SK-N-DZ (cell line): ENCODE results near the gene CELF4.

Experiments
- DNase-seq: peaks from one replicate; pipeline ENCODE4 v3.0.0-alpha.2; 2015; ENCODE audit warnings: low spot score

The CELF4 gene

DNA sequence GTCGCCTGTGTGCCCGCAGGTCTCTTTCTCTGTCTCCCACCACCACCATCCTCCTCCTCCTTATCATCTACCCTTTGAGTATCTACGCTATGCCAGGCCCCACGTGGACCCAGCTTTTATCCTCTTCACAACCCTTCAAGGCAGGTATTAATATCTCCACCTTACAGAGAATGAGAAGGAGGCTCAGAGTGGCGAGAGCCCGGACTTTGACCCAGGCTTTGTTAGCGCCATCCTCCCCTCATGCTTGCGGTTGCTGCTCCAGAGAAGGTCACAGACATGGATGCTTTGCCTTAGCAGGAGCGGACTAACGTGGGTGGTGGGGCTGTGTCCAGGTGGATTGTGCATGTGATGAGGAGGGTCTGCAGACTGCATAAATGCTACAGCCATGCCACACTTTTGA is 119.8 kb downstream of the CELF4 start:
- no peak for DNase-seq

DNA sequence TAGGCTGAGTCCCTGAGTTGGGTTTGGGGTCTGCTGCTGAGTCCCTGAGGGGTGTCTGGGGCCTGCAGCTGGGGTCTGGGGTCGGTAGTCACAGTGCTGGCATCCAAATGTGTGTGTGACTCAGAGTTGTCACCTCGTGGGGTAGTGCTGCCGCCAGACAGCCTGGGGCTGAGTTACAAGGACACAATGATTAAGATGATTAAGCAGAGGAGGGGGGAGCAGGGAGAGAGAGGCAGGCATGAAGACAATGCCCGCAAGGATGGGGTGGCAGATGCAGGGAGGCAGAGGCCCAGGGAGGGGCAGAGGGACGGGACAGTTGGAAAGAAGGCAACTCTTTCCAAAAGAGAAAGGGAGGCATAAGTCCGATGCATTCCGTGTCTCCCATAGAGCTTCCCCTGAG is 120.2 kb downstream of the CELF4 start:
- DNase-seq = no peak

DNA sequence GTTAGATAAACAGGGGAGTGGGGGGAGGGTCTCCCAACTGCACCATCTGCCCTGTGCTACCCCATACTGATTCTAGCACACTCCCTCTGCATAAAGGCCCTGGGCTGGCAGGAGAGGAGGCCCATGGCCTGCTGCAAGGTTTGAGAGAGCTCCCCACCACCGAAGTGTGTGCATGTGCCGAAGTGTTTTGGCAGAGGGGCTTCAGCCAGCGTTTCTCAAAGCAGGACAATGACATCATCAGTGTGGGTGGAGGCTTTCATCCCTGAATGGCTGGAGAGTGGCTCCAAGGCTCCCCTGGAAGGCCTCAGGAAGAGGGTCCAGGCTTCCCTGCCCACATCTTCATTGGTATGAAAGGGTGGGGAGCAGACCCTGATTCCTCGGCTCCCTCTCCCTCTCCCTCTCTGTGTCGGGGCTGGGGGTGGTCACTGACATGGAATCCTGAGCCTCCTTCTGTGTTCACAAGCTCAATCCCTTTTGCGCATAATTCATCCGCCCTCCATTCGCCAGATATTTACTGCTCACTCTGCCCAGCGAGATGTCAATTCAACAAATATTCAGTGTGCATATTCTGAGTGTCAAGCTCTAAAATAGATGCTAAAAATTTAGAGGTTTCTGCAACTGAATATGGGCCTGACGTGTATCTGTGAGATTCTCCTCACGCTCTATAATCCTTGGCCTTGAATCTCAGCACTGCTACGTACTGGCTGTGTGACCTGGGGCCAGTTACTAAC is 122.1 kb downstream of the CELF4 start:
- no peak for DNase-seq

DNA sequence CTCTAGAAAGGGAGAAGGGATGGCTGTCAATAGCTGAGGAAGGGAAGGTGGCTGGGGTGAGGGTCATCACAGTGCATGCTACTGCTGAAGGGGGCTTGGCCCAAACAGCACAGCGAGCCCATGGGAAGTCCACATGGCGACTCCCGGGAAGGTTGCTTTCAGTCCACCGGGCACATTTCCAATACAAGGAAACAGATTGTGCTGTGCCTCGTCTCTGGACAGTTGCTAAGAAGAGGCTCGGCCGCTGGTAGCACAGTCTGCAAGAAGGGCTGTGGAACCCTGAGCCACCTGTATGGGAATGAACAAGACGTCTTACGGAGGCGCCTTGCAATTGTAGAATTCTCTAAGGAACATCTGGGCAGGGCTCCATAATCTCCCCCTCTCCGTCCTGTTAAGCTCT is 123.1 kb downstream of the CELF4 start:
- DNase-seq = no peak

DNA sequence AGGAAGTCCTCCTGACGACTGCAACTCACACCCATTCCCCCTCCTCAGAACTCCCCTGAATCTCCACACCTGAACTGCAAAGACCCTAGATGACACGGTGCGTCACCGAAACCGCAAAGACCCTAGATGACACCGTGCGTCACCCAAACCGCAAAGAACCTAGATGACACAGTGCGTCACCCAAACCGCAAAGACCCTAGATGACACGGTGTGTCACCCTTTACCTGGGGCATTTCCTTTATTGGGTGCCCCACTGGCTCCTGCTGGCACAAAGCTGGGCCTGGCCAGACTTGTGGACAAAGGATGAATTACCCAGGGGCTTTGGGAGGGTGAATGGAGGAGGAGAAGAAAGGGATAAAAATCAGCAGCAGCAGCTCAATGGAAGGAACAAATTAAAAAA is 123.8 kb downstream of the CELF4 start:
- DNase-seq = no peak

DNA sequence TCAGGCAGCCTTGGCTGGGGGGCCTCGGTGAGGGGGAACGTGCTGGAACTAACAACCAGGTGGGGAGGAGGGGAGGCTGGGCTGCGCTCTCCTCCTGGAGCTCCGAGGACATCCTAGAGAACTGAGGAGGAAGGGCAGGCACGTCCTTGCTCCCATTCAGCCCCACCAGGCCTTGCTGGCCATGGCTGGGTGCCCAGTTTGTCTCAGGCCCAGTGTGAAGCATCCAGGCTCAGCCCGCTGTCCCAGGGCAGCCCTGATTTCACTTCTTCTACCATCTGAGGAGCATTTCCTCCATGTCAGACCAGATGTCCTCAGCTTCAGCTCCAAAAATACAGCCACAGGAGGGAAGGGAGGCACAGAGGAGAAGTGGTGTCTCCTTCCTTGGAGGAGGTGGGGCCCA is 125.4 kb downstream of the CELF4 start:
- DNase-seq = no peak

DNA sequence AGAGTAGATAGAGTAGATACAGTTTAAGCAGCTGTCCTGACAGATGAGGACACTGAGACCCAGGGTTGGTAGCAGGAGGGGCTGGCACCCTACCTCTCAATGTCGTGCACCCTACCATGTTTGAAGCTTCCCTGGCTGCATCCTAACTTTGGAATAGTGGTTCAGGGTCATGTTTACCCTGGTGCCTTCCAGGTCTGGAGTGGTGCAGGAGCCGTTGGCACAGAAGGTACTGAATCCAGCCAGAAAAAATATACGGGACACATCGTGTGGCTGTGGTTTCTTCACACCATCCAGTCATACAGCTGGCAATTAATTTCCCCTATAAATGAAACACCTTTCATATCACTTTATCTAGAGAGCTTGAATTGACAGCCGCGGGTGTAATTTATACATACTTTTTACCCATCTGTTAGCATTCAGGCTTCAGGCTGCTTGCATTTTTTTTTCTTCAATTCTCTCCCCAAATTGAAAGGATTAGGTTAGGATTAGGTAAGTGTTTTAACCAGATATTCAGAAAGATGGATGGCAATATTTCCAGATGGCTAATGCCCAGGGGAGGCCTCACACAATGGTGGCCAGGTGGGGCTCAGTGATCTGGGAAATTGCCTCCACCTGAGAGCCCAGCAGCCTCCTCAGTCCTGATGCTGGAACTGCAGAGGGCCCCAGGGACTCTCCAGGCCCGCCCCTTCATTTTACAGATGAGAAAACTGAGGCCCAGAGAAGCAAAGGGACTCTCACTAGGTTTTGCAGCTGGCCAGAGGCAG is 127.0 kb downstream of the CELF4 start:
- DNase-seq = no peak

DNA sequence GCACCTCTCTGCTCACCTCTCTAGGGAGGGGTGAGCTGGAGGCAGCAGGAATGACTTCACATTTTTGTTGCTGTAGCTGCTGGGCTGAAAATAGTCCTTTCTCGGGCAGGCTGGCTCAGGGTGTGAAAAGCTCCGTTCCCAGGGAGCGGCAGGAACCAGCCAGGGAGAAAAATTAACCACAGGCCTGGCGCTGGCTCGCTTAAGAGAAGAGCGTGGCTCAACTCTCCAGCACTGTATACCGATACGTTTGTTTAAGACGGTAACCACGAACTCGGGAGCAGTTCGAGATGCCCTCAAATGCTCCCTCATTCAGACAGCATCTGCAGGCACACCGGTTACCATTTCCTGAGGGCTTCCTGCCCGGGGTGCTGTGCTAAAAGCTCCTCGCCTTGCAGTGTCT is 129.6 kb downstream of the CELF4 start:
- DNase-seq = no peak

DNA sequence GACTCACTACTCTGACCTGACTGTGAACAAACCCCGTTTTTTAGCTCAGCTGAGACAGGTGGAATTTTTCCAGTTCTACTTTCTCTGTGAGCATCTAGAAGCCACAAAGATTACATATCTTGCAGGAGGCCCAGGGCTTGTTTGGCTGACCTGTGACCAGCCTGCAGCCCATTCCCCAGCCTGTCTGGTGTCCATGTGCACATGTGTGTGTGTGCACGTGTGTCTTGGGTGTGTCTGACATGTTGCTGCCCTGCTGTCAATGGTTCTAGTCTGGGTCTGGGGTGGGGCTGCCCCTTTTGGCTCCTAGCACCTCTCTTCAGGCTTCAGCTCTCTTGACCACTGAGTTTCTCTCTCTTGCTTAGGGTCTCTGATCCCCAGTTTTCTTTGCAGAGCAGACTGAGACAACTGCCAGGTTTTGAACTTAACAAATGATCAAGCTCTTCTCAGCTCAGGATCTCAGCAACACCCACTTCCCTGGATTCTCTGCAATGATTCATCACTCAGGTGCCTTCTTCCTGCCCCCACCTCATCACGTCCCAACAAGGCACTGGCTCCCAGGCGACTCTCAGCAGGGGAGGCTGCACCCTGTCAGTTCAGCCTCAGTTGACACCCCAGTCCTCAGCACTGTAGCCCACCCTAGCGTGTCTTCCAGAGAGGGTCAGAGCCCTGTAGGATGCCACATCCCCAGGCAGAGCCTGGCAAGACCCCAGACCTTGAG is 130.3 kb downstream of the CELF4 start:
- no peak for DNase-seq

DNA sequence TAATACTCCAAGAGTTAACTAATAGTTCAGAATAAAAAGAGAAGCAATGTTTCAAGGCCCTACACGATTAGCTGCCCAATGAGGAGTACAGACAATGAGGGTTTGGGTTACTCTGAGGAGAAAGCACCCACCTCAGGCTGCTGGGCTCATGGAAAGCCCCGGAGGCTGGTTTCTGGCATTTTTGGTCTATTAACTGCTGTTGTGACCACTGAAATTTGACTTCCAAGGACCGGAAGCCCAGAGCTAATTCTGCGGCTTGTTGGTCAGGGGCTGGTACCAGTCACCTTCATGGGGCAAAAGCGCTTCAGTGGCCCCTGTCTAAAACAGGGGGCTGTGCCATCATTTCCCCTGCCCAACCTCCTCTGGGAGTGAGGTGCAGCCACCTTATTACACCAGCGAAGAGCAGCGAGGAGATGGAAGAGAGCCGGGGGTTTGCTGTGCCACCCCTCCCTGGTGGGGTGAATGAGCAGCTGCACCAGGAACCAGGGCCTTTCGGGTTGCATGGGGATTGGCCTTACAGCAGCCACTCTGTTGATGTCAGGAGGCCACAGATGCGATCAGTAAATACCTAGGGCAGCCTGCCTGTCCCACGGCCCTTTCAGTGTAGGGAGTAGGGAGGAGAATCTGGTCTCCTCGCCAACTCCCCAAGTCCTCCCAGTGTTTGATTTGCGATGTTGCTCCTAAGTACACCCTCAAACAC is 131.3 kb downstream of the CELF4 start:
- no peak for DNase-seq

DNA sequence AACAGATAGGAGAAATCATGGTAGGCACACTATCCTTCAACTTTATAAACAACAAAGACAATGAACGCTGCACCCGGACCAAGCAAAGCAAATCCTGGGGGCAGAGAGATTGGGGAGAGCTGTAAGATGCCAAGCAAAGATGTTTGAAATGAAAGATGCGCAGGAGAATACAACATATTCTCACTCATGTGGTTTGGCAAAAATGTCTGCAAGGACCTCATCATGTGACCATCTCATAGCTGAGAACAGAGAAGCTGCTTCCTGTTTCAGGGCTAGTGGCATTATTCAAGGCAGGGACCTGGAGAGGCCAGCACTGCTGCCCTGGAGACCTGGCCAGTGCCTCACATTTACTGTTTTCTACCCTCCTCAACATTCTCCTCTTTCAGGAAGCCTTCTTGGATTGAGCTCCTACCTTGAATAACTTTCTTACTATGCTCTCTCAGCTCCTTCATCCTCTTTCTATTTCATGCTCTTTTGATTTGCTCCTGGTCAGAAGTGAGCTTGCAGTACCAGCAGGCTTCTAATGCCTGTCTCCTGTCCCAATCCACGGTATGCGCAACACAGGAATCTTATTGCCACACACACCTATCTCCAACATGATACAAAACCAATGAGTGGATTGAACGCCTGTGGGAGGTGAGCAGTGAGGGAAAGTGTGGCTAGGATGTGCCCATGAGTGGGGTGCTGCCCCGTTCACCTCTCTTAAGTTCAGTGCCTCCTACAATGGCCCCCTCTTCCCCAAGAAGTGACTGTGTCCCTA is 133.0 kb downstream of the CELF4 start:
- no peak for DNase-seq

DNA sequence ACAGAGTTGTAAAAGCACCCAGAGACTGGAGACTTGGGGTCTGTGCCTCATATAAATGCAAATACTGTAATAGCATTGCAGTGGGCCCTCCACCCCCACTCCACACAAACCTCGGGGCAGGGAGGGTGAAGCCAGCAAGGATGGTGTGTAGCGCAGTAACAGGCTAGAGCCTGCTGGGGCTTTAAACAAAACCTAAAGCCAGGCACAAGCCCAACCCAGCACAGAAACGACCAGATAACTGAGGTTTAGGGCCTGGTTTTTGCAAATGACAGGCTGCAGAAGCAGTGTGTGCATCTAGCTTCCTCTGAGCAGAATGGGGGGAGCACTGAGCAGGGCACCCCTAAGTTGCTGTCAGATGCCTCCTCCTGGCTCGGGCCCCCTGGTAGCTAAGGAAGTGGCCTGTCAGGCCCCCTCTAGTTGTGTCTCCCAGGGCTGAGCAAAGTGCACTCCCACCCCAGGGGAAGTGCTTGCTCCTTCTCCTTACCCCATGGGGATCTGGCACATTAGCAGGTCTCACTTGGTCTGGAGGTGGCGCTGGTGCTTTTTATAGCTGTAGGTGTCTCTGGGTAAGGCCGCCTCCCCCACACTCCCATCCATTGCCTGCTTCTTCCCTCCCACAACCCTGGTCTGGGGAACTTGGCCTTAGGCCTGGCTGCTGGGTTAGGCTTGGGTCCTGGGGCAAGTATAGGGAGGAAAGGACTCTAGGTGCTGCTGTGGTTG is 135.1 kb downstream of the CELF4 start:
- DNase-seq = no peak

DNA sequence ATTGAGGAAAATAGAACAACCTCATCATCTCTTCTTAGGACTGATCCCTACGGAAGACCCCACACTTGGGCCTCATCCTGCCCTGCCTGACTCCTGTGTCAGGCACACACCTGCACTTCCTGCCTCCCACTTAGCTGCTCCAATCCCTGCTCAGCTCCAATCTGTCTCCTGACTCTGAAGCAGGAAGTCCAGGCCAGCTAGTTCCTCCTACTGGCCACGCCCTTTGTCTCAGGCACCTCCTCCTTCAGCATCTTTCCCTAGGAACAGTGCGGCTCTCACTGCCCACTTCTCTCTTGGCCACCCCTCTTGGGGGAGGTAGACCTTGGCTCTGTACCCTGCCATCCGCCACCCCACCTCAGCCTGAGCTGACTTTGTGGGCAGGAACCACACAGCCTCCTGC is 135.8 kb downstream of the CELF4 start:
- no peak for DNase-seq

DNA sequence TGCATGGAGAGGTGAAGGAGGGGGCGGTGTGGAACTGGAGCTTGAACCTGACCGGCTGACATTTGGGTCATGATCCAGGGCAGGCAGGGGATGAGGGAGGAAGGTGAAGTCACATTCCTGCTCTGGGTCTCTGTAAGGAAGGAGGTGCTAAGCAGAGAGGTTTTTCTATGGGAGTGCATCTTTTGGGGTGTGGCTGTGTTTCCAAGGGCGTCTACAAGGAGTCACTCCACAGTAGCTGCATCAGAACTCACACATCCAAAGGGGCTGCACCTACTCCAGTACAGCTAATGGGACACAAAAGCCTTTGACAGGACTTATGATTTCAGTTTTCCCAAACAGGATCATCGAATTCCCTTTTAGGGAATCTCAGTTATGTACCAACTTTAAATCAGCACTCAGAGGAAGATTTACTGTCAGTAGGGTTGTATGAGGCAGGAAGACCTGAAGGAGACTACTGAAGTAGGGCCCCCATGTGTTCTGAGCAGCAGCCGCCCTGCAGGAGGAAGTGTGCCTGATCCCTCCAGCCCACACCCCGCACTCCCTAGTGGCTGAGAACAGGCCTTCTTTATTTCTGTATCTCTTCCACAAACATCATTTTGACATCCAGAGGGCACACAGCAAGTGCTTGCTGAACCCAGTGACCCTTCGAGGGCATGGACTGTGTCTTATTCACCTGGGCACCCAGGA is 137.2 kb downstream of the CELF4 start:
- no peak for DNase-seq

DNA sequence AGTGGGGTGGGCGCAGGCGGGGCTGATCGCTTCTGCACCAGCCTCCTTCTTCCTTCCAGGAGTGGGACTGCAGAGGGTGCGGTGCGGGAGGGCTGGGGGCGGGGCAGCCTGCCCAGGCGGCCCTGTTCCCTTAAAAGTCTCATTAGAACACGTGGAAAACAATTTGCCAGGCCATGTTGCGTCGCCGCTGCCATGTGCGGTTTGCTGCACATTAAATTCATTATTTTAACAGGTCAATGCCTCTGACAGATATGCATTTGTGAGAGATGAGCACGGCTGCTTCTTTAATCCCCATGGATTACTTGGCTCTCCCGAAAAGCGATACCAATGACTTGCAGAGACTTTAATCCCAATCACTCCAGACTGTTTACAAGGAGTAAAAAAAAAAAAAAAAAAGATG is 139.0 kb downstream of the CELF4 start:
- no peak for DNase-seq

DNA sequence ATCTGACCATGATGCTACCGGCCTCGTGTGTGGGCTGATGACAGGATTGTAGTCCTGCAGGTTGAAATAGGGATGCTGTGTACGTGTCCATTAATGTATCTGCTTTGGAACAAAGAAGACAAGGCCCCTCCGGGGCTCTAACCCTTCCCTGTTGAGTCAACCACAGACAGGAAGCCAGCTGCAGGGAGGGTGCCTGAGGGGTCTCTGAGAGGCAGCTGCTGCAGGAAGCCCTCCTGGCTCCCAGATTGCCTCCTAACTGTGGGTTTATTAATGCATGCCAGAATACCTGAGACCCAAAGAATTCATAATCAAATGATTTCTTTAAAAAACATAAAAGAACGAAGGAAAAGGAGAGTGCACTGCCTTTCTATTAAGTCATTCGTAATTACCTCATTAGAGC is 140.4 kb downstream of the CELF4 start:
- no peak for DNase-seq

DNA sequence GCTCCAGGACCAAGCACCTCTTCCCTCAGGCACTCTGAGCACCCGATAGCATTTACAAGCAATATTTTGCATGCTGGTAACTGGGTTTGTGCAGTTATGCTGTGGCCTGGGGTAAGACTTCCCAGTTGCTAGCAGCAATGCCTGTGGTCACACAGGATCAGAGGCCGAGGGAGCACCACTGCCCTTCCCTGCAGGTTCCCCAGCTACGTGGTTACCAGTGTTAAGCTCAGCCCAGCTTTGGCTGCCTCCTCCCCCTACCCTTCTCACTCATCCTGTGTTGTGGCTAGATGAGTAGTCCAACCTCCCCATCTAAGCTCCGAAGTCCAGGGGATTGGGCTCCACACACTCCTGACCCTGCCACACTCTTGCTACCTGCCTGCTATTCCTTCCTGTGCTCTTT is 141.1 kb downstream of the CELF4 start:
- DNase-seq = no peak

DNA sequence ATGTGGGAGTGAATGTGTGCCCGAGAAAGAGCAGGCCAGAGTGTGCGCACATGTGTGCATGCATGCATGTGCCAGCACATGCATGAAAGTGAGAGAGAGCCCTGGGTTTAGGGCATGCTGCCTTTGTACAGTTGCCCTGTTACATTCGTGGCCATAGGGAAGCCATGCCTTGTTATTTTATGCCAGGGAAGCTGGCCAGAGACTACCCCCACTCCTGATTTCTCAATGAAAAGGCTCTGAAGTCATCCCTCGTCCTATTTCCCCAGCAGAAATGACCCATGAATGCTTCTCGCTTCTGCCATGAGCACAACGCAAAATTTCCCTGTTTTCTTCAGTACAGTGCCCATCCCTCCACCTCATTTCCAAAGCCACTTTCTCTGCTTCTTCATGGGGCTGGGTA is 143.0 kb downstream of the CELF4 start:
- DNase-seq = no peak

DNA sequence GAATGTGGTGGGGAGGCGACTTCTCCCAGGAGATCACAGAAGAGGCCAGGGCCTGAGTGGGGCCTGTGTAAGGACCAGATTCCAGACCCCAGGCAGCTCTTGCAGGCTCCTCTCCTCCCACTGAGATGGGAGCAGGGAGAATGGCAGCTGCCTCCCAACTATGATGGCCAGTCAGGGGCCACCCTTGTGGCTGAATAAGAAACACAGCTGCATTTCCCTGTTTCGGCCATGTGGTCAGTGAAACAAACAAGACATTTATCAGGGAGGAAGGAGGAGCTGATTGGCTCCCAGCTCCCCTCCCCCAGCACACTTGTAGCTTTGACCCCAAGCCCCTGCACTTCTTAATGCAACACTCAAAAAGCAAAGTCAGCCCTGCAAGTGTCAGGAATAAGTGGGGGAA is 143.5 kb downstream of the CELF4 start:
- peak; percentile 52 for DNase-seq
